T-cell (primary cell): ENCODE data around the gene CFAP107. TPM values are rescaled to one million over a fixed set of nuclear protein-coding genes. Genes with fewer than 3 reads are reported as not detected.
"Not testable (repeated sequence)": the region's sequence is repeated elsewhere in the genome, so short reads cannot be mapped to it uniquely, and the experiment has no call there.

Source experiments
- ATAC-seq, 4 experiments: fragments of 200-7000 bp in 3 of 4; fragments of 150-1000 bp in 1 of 4; cut with Tn5 transposase; replicated peaks in 1 of 4; 1 replicate in 3 of 4; 2 replicates in 1 of 4; pipeline ENCODE4 v1.10.0; 2021; ENCODE audit warnings: moderate library complexity in 3 of 4, mild to moderate bottlenecking in 2 of 4, moderate number of reproducible peaks in 1 of 4
- CTCF ChIA-PET, 2 donors: fragments of 300-600 bp; sonication (Branson Sonifier 250); formaldehyde crosslinking; loops; one replicate each; lab custom pipeline; 2022; ENCODE audit warnings: antibody characterized with exemption in 2 of 2; lab: Charles Lee
- POLR2A ChIA-PET, 2 donors: fragments of 300-600 bp; sonication (Branson Sonifier 250); formaldehyde crosslinking; loops; one replicate each; lab custom pipeline; 2022; ENCODE audit warnings: antibody characterized with exemption in 2 of 2; lab: Charles Lee
- DNase-seq, 35 experiments: peaks; one replicate each; pipeline versions ENCODE4 v3.0.0 to v3.0.0-alpha.2; 2013 to 2023
- H3K27ac ChIP-seq: one replicate; pipeline ENCODE4 v1.5.1; 2013; ENCODE audit warnings: low read length
- H3K27me3 ChIP-seq, 2 experiments: replicated peaks in 1 of 2; 1 replicate in 1 of 2; 2 replicates in 1 of 2; pipeline versions ENCODE4 v1.6.1 to v1.7.0; 2013; ENCODE audit warnings: low read length in 1 of 2, mixed read lengths in 1 of 2; ENCODE audit not compliant: control insufficient read depth in 2 of 2, insufficient read depth in 2 of 2; ENCODE audit errors: extremely low read depth in 1 of 2
- H3K36me3 ChIP-seq, 2 donors: 1 replicate in 1 of 2; 2 replicates in 1 of 2; pipeline versions ENCODE4 v1.6.1 to v1.7.0; 2013; ENCODE audit warnings: low read length in 1 of 2; ENCODE audit not compliant: control insufficient read depth in 2 of 2, insufficient read depth in 1 of 2; ENCODE audit errors: extremely low read depth in 1 of 2
- H3K4me1 ChIP-seq, 2 experiments: 1 replicate in 1 of 2; 2 replicates in 1 of 2; pipeline versions ENCODE4 v1.6.1 to v1.7.0; 2013; ENCODE audit warnings: low read length in 2 of 2, mixed read lengths in 1 of 2; ENCODE audit not compliant: insufficient read depth in 2 of 2, control insufficient read depth in 1 of 2; ENCODE audit errors: extremely low read depth in 1 of 2
- H3K4me3 ChIP-seq, 2 donors: 1 replicate in 1 of 2; 2 replicates in 1 of 2; pipeline versions ENCODE4 v1.5.1 to v1.7.0; 2013; ENCODE audit warnings: mild to moderate bottlenecking in 2 of 2, low read length in 1 of 2, moderate library complexity in 1 of 2; ENCODE audit not compliant: control insufficient read depth in 1 of 2; ENCODE audit errors: extremely low read depth in 1 of 2
- H3K9me3 ChIP-seq: 2 replicates; pipeline ENCODE4 v1.7.0; 2013
- H3K27ac Mint-ChIP-seq, 2 donors: one replicate each; pipeline ENCODE4 v1.8.0; 2020 to 2021; ENCODE audit warnings: mild to moderate bottlenecking in 2 of 2, mixed read lengths in 2 of 2
- H3K27me3 Mint-ChIP-seq, 2 donors: one replicate each; pipeline ENCODE4 v1.8.0; 2021 to 2022; ENCODE audit warnings: mixed read lengths in 2 of 2
- H3K36me3 Mint-ChIP-seq: one replicate; pipeline ENCODE4 v1.8.0; 2021; ENCODE audit warnings: mixed read lengths
- H3K4me1 Mint-ChIP-seq, 3 donors: one replicate each; pipeline ENCODE4 v1.8.0; 2020 to 2022; ENCODE audit warnings: mixed read lengths in 3 of 3, mild to moderate bottlenecking in 1 of 3
- H3K4me3 Mint-ChIP-seq, 3 donors: one replicate each; pipeline ENCODE4 v1.8.0; 2020 to 2022; ENCODE audit warnings: mild to moderate bottlenecking in 3 of 3, mixed read lengths in 3 of 3, moderate library complexity in 3 of 3
- H3K9me3 Mint-ChIP-seq, 3 donors: one replicate each; pipeline ENCODE4 v1.8.0; 2020 to 2022; ENCODE audit warnings: mixed read lengths in 3 of 3
- WGBS: methylation state at CpG from one replicate; pipeline ENCODE4 v1.1.5; 2013; ENCODE audit warnings: missing lambda C conversion rate; ENCODE audit not compliant: insufficient coverage; 5-methylcytosine and 5-hydroxymethylcytosine counted together
- total RNA-seq, 35 experiments: library from RNA in 6 of 35; stranded (reverse) in 6 of 35; fragments of 120-200 nt in 1 of 35; gene quantifications; one replicate each; pipeline versions ENCODE4 v1.2.1 to v1.2.4 and lab custom pipeline; 2013 to 2026

Gene CFAP107
- total RNA-seq, 5 donors from 2014 or later (not counting 1 experiment from before 2014, with no cell fraction given): not detected

DNA sequence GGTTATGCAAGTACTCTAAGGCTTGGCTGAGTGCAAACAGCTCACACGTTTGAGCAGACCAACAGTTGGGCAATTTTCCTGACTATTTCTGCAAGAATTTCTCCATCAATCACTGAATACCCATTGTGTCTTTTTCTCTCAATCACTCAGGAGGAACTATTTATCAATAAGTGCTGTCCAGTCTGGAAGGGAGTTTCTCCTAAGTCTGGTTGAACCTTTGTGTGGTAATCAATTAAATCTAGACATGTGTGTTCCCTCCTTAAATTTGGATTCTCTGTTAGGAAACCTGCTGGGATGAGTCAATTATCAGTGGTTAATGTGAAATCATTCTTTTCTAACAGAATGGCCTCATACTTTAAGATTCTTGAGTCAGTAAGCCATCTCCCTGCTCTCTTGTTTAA, 36.9 kb upstream of the CFAP107 start:
- Histone ChIP-seq H3K27me3 (no peaks in the 10 kb centered on the region), H3K36me3 (no peaks in the 10 kb centered on the region), H3K4me3 (no peak overlapping the region), H3K27ac (no peak overlapping the region), H3K4me1 (no peaks in the 10 kb centered on the region), H3K9me3 (no peaks in the 10 kb centered on the region)
- 33% methylated on average over 1 of the region's 1 CpG for WGBS
- Mint-ChIP-seq H3K9me3 (peaks cover 2 to 9% (median 7%) of the 10 kb centered on the region in 3 donors), H3K36me3 (no peaks in the 10 kb centered on the region), H3K27me3 (peaks cover 26 to 39% of the 10 kb centered on the region in 2 donors), H3K4me3 (no peak overlapping the region), H3K4me1 (no peaks in the 10 kb centered on the region), H3K27ac (no peak overlapping the region)
- ChIA-PET CTCF (no interaction called here), POLR2A (no interaction called here)
- DNase-seq (no peak), ATAC-seq (no peak)

DNA sequence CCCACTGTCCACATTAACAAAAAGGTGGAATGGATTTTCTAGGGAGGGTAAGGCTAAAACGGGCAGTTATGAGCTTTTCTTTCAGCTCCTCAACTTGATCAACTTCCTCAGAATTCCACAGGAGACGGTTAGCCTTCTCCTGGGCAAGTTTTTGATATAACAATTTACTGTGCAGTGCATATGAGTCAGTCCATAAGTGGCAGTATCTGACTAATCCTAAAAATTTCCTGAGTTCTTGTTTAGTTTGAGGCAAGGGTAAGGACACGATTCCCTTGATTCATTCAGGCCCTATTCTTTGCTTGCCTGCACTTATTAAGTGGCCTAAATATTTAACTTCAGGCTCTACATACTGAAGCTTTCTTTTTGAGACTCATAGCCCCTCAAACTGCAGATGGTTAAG, 36.3 kb upstream of the CFAP107 start:
- Mint-ChIP-seq H3K4me1 (no peaks in the 10 kb centered on the region), H3K27ac (no peak overlapping the region), H3K27me3 (peaks cover 26 to 39% of the 10 kb centered on the region in 2 donors), H3K36me3 (no peaks in the 10 kb centered on the region), H3K4me3 (no peak overlapping the region), H3K9me3 (peaks cover 0 to 5% (median 4%) of the 10 kb centered on the region in 3 donors)
- H3K27me3 ChIP-seq: no peaks in the 10 kb centered on the region
- no peaks in the 10 kb centered on the region for H3K9me3 ChIP-seq
- no peaks in the 10 kb centered on the region for H3K36me3 ChIP-seq
- ATAC-seq (no peak), DNase-seq (no peak)
- WGBS: no CpG with 5 or more reads among the region's 3 CpGs
- H3K4me1 ChIP-seq: no peaks in the 10 kb centered on the region
- ChIA-PET POLR2A (no interaction called here), CTCF (no interaction called here)
- no peak overlapping the region for H3K4me3 ChIP-seq
- no peak overlapping the region for H3K27ac ChIP-seq

DNA sequence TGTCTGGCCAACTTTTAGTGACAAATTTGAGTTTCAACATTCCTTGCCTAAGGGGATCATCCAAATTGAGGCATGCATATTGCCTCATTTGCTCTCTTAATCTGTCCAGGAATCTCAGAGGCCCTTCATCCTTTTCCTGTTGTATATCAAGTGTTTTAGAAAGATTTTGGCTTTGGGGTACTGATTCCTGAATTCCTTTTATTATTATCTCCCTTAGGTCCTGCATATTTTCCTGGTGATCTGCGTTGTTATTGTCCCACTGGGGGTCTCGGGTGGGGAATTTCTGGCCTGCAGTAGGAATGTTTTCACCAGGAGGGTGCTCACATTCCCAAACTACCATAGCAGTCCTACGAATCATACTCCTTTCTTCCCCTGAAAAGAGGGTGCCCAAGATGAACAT, 34.5 kb upstream of the CFAP107 start:
- H3K36me3 Mint-ChIP-seq: no peaks in the 10 kb centered on the region
- Histone ChIP-seq H3K9me3 (no peaks in the 10 kb centered on the region), H3K27ac (no peak overlapping the region), H3K36me3 (no peaks in the 10 kb centered on the region), H3K4me3 (no peak overlapping the region), H3K27me3 (peaks cover 0 to 8% of the 10 kb centered on the region in 2 experiments), H3K4me1 (no peaks in the 10 kb centered on the region)
- ChIA-PET CTCF (no interaction called here), POLR2A (no interaction called here)
- DNase-seq (no peak), ATAC-seq (no peak)
- H3K27ac Mint-ChIP-seq: no peak overlapping the region
- H3K4me3 Mint-ChIP-seq: no peak overlapping the region
- H3K4me1 Mint-ChIP-seq: no peaks in the 10 kb centered on the region
- no peaks in the 10 kb centered on the region for H3K9me3 Mint-ChIP-seq
- WGBS: no CpG with 5 or more reads among the region's 3 CpGs
- peaks cover 28 to 47% of the 10 kb centered on the region in 2 donors for H3K27me3 Mint-ChIP-seq

DNA sequence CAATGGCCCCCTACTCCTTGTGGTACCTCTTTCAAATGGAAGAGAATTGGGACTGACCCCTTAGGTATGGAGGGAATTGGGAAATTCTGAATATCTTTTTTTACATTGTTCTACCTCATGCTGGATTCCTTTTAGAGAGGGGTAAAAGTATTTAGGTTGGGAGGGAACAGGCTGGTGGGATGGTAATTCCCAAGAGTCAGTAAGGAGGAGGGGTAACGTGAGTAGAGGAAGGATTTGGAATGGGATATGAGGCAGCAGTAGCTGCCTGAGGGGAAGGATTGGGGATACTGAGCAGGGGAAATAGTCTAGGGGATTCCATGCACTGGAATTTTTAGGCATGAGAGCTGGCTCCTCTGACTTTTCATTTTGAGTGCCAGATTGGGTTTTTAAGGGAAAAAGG, 33.9 kb upstream of the CFAP107 start:
- Histone ChIP-seq H3K36me3 (no peaks in the 10 kb centered on the region), H3K4me1 (no peaks in the 10 kb centered on the region), H3K9me3 (no peaks in the 10 kb centered on the region), H3K4me3 (no peak overlapping the region), H3K27me3 (peaks cover 0 to 8% of the 10 kb centered on the region in 2 experiments), H3K27ac (no peak overlapping the region)
- DNase-seq: no peak
- no peak overlapping the region for H3K27ac Mint-ChIP-seq
- H3K27me3 Mint-ChIP-seq: peaks cover 27 to 45% of the 10 kb centered on the region in 2 donors
- CTCF ChIA-PET: no interaction called here
- ATAC-seq: no peak
- H3K9me3 Mint-ChIP-seq: no peaks in the 10 kb centered on the region
- POLR2A ChIA-PET: no interaction called here
- no peaks in the 10 kb centered on the region for H3K4me1 Mint-ChIP-seq
- WGBS: 60% methylated on average over 1 of the region's 1 CpG
- H3K4me3 Mint-ChIP-seq: no peak overlapping the region
- H3K36me3 Mint-ChIP-seq: no peaks in the 10 kb centered on the region

DNA sequence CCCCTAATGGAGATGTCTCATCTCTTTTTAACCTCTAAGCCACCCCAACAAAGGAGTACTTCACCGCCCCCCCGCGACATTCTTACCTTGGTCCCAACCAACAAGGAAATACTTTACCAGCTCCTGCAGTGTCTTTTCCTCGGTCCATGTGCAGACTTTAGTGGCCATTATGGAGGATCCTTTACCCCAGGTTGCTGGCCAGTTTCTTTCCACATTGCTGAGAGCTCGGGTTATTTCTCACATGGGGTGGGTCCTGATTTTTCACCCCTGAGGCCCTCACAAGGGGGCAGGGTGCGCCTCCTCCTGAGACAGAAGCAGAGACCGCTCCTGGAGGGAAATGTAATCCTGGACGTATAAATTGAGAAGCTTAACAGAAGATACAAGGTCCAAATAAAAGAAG, 33.1 kb upstream of the CFAP107 start:
- DNase-seq (no peak), ATAC-seq (no peak)
- no peaks in the 10 kb centered on the region for H3K4me1 ChIP-seq
- Mint-ChIP-seq H3K9me3 (no peaks in the 10 kb centered on the region), H3K27me3 (peaks cover 33 to 48% of the 10 kb centered on the region in 2 donors), H3K36me3 (no peaks in the 10 kb centered on the region), H3K4me1 (no peaks in the 10 kb centered on the region), H3K27ac (no peak overlapping the region), H3K4me3 (no peak overlapping the region)
- no peaks in the 10 kb centered on the region for H3K36me3 ChIP-seq
- ChIA-PET POLR2A (no interaction called here), CTCF (no interaction called here)
- H3K4me3 ChIP-seq: no peak overlapping the region
- no peaks in the 10 kb centered on the region for H3K9me3 ChIP-seq
- no peak overlapping the region for H3K27ac ChIP-seq
- peaks cover 0 to 11% of the 10 kb centered on the region in 2 experiments for H3K27me3 ChIP-seq
- 85% methylated on average over 7 of the region's 8 CpGs for WGBS

DNA sequence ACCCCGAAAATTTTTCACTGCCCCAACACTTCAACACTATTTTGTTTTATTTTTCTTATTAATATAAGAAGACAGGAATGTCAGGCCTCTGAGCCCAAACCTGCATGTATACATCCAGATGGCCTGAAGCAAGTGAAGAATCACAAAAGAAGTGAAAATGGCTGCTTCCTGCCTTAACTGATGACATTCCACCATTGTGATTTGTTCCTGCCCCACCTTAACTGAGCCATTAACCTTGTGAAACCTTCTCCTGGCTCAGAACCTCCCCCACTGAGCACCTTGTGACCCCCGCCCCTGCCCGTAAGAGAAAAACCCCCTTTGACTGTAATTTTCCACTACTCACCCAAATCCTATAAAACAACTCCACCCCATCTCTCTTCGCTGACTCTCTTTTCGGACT, 32.3 kb upstream of the CFAP107 start:
- peaks cover 0 to 15% of the 10 kb centered on the region in 2 experiments for H3K27me3 ChIP-seq
- H3K4me3 Mint-ChIP-seq, H3K36me3 ChIP-seq, POLR2A ChIA-PET, H3K9me3 ChIP-seq, H3K4me1 Mint-ChIP-seq, H3K27ac ChIP-seq, DNase-seq, ATAC-seq, H3K36me3 Mint-ChIP-seq, H3K27ac Mint-ChIP-seq, H3K9me3 Mint-ChIP-seq, H3K4me3 ChIP-seq, CTCF ChIA-PET, H3K4me1 ChIP-seq: not testable (repeated sequence)
- peaks cover 33 to 48% of the 10 kb centered on the region in 2 donors for H3K27me3 Mint-ChIP-seq
- 74% methylated on average over 4 of the region's 5 CpGs for WGBS
